ENCODE results near the gene BICC1.

Gene BICC1

DNA sequence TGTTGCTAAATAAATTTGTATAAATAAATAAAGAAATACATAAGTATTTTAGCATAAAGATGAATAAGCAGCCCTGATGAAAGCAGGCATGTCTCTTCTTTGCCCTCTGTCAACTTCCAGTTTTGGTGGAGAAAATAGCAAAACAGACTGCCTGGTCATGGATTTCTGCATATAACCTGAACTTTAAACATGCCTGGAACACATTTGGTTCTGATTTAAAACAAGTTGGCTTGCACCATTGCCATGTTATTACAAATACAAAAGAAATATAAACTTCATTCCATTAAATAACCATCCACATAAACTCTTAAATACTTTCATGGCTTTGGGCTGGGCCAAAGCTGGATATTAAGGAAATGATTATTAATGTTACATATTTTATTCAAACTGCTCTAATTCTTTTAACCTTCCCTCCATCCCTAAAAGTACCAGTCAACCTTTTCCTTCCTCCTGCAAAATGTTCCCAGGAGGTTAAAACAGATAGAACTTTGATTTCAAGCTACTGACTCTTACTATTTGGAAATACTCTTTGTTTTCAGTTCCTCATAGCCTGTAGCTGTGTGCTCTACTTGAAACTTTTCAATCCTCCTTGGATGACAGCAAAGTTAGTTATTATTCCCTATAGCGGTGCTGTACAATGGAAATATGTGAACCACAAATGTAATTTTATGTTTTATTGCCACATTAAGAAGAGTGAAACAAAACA is 96.3 kb downstream of the BICC1 start:
- H3K27ac ChIP-seq = no peak overlapping the region
- TF ChIP-seq ZFX (IDR thresholded peaks at IDR 0.05) = no peak
- TF ChIP-seq, protein P1, sequence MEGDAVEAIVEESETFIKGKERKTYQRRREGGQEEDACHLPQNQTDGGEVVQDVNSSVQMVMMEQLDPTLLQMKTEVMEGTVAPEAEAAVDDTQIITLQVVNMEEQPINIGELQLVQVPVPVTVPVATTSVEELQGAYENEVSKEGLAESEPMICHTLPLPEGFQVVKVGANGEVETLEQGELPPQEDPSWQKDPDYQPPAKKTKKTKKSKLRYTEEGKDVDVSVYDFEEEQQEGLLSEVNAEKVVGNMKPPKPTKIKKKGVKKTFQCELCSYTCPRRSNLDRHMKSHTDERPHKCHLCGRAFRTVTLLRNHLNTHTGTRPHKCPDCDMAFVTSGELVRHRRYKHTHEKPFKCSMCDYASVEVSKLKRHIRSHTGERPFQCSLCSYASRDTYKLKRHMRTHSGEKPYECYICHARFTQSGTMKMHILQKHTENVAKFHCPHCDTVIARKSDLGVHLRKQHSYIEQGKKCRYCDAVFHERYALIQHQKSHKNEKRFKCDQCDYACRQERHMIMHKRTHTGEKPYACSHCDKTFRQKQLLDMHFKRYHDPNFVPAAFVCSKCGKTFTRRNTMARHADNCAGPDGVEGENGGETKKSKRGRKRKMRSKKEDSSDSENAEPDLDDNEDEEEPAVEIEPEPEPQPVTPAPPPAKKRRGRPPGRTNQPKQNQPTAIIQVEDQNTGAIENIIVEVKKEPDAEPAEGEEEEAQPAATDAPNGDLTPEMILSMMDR (conservative IDR thresholded peaks at IDR 0.05) = no peak

DNA sequence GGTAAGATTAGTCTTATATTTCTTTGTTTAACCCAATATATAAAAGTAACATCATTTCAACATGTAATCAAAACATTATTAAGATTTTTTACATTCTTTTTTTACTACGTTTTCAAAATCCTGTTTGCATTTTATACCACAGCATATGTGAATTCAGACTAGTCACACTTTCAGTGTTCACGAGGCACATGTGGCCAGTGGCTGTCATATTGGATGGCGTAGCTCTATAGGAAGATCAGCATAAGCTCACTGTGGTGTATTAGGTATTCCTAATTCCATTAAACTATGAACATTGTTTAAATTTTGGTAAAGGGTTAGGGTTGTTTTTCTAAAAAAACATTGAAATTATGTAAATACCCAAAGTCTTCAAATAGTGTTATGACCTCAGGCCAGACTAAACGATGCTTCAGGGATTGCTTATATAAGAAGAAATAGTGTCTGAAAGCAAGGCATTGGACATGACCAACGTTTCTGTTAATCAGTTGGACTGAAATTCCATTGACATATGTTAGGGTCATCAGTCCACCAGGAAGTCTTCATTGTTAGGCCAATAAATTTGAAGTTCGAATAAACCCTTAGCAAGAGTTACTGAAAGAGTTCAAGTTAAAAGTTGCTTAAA is 97.0 kb downstream of the BICC1 start:
- TF ChIP-seq ZFX (IDR thresholded peaks at IDR 0.05) = no peak
- TF ChIP-seq, protein P1 (conservative IDR thresholded peaks at IDR 0.05) = no peak
- H3K27ac ChIP-seq = no peak overlapping the region

DNA sequence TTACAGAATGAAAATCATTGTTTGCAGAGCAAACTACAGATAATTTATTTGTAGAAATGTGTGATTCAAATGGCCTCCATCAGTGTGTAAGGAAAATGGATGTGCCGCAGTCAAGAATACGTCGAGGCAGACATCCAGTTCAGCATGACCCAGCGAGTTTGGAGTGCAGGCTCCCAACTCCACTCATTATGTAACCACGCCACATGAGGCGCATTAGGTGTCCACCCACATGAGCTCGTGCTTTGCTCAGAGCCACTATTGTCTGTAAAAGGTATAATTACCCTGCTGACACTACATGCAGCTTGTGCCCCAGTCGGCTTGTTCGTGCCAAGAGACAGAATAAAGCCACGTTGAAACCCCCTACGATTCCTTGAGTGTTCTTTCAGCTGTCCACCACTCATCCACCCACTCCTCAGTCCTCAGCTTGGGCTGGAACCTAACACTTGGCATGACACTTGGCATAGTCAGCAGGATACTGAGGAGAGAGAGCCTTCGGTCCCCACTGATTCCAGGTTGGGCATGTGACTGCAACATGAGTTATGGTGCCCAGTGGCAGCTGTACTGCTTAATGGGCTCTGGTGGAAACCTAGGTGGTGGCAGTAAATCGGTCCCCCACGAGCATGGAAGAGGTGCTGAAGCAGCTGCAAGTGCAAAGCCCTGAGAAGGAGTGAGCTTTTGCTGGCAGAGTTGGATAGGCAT is 102.7 kb downstream of the BICC1 start:
- TF ChIP-seq ZFX (IDR thresholded peaks at IDR 0.05) = no peak
- TF ChIP-seq, protein P1 (conservative IDR thresholded peaks at IDR 0.05) = no peak
- no peak overlapping the region for H3K27ac ChIP-seq

DNA sequence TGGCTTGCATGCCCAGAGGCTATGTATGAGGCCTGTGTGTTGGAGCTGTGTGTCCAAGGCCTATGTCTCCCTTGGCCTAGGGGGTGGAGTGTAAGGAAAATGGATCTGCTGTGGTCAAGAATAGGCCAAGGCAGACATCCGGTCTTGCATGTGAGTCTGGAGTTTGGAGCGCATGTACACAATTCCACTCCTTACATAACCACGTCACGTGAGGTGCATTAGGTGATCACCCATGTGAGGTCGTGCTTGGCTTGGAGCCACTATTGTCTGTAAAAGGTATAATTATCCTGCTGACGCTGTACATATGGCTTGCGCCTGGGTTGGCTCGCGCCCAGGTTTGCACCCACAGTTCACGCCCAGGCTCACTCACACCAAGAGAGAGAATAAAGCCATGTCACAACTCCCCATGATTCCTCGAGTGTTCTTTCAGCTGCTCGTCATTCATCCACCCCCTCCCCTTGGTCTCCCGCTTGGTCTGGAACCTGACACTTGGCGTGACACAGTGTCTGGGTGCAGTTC is 105.5 kb downstream of the BICC1 start:
- H3K27ac ChIP-seq = no peak overlapping the region

DNA sequence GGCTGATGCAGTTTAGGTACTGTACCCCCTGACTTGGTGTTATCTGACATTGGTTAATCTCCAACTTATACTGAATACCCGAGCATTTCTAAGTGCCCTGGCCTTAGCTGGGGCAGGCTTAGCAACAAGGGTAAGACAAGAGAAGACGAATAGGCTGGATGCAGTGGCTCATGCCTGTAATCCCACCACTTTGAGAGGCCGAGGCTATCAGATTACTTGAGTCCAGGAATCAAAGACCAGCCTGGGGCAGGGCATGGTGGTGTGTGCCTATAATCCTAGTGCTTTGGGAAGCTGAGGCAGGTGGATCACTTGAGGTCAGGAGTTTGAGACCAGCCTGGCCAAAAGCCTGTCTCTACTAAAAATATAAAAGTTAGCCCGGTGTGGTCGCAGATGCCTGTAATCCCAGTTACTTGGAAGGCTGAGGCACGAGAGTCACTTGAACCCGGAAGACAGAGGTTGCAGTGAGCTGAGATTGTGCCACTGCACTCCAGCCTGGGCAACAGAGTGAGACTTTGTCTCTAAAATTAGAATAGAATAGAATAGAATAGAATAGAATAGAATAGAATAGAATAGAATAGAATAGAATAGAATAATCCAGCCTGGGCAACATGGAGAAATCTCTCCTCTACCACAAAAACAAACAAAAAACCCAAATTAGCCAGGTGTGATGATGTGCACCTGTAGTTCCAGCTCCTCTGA is 108.9 kb downstream of the BICC1 start:
- H3K27ac ChIP-seq = no peak overlapping the region

More for the DNA sequence above, 105.5 kb downstream of the BICC1 start:
- no peak for TF ChIP-seq ZFX (IDR thresholded peaks at IDR 0.05)
- TF ChIP-seq, protein P1 (conservative IDR thresholded peaks at IDR 0.05) = no peak

DNA sequence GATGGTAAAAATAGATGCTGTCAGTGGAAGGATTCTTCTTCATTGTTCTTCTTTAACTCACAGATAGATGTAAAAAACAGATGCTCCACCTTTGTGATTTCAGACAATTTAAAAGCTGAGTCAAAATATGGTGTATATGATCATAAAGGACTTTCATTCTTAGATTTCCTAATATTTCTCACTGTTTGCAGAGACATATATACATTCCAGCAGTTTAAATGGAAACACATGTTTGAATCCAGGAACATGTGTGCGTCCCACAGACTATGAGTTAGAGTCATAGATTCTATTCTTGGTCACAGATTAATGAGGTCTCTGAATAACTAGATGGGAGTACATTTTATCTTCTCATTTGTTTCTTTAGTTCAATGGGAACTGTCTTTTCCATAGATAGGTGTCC is 109.6 kb downstream of the BICC1 start:
- TF ChIP-seq, protein P1 (conservative IDR thresholded peaks at IDR 0.05) = no peak
- no peak for TF ChIP-seq ZFX (IDR thresholded peaks at IDR 0.05)

More for the DNA sequence above, 108.9 kb downstream of the BICC1 start:
- TF ChIP-seq, protein P1 (conservative IDR thresholded peaks at IDR 0.05) = no peak
- no peak for TF ChIP-seq ZFX (IDR thresholded peaks at IDR 0.05)

More for the DNA sequence above, 109.6 kb downstream of the BICC1 start:
- H3K27ac ChIP-seq = no peak overlapping the region
